Measurements from ENCODE around the gene VAX1.

DNA sequence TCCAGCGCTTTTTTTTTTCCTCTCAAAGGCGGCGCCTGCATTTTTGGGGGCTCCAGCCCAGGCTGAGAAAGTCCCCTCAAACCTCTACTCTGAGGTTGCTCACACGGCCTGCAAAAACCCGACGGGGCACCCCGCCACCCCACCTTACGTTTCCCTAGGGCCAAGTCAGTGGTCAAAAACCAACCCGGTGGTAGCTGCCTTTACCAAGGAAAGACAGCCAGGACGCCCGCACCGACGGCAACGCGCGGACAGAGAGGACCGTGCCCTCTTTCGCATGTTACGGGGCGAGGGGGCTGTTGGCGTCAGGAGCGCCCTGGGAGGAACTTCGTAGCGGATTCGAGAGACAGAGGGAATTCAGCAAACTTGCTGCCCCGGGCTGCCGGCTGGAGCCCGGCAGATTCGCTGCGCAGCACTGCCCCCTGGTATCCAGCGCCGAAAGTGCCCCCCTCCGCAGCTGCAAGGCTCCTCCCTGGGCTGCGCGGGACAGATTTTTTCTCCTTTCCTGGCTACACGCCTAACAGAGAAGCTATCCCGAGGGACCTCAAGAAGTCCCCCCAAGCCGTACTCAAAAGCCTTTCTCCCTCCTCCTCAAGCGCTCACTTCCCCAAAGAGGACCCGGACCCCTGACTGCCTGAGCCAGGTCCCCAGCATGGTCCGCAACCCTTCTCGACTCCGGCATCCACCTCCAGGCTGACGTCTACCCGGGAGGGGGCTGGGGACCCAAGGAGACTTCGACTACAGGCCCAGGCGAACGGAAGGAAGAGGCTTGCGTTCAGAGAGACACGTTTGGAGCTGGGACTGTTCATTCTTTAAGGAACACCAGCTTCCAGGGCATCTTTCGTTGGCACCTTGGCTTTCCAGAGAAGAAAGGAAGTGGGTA is 27.7 kb upstream of the VAX1 start:
- TF ChIP-seq, protein P1, sequence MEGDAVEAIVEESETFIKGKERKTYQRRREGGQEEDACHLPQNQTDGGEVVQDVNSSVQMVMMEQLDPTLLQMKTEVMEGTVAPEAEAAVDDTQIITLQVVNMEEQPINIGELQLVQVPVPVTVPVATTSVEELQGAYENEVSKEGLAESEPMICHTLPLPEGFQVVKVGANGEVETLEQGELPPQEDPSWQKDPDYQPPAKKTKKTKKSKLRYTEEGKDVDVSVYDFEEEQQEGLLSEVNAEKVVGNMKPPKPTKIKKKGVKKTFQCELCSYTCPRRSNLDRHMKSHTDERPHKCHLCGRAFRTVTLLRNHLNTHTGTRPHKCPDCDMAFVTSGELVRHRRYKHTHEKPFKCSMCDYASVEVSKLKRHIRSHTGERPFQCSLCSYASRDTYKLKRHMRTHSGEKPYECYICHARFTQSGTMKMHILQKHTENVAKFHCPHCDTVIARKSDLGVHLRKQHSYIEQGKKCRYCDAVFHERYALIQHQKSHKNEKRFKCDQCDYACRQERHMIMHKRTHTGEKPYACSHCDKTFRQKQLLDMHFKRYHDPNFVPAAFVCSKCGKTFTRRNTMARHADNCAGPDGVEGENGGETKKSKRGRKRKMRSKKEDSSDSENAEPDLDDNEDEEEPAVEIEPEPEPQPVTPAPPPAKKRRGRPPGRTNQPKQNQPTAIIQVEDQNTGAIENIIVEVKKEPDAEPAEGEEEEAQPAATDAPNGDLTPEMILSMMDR (IDR thresholded peaks at IDR 0.05): peak; percentile 96
- no peak for TF ChIP-seq POLR2AphosphoS5 (IDR thresholded peaks at IDR 0.05; ENCODE audit: low read depth, low read length)
